Measurements from ENCODE around the gene FGD3.

DNA sequence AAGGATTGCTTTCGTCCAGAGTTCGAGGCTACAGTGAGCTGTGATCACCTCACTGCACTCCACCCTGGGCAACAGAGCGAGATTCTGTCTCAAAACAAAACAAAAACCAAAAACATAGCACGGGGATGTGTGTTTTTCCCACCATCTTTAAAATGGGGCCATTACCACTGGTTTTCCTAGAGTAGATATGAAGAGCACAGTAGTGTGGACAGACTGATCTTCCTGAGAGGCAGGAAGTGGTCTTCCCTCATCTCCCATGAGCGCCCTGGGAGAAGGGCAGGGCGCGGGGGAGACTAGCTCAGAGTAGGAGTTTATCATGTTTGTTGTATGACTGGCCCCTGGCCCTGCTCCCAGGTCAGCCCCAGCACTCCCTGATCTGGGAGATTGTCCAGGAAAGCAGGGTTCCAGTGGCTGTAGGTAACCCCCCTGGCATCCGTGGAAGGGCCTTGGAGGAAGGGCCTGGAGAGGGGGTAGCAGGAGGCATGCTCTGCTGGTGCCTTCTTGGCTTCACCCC is 113.5 kb downstream of the FGD3 start:
- TF ChIP-seq CTCF (IDR thresholded peaks at IDR 0.05; ENCODE audit: insufficient read depth, low read depth, low read length) (no peak), EZH2 (IDR thresholded peaks at IDR 0.05; ENCODE audit: insufficient read depth, low read length) (no peak)

All from astrocyte (in vitro differentiated cells and primary cell).